GM23248 (cell line): ENCODE measurements around the gene PKN3. TPM values are rescaled to one million over a fixed set of nuclear protein-coding genes. Genes with fewer than 3 reads are reported as not detected.

Experiments used
- DNase-seq: peaks from one replicate; pipeline ENCODE4 v3.0.0-alpha.2; 2015
- H2AFZ ChIP-seq: fragments of 200-600 bp; sonication (generic); 2 replicates; pipeline ENCODE4 v1.6.1; 2016; ENCODE audit warnings: antibody characterized with exemption
- H3F3A ChIP-seq: fragments of 200-600 bp; sonication (generic); 2 replicates; pipeline ENCODE4 v1.6.1; 2016; ENCODE audit warnings: mild to moderate bottlenecking, antibody characterized with exemption, mixed run types; ENCODE audit not compliant: insufficient read depth
- H3K27ac ChIP-seq: fragments of 200-600 bp; sonication (generic); 2 replicates; pipeline ENCODE4 v1.5.1; 2016; ENCODE audit warnings: mild to moderate bottlenecking
- H3K27me3 ChIP-seq: fragments of 200-600 bp; sonication (generic); replicated peaks from 2 replicates; pipeline ENCODE4 v1.6.1; 2016; ENCODE audit warnings: mild to moderate bottlenecking; ENCODE audit not compliant: insufficient read depth
- H3K36me3 ChIP-seq: fragments of 200-600 bp; sonication (generic); 2 replicates; pipeline ENCODE4 v1.6.1; 2016; ENCODE audit warnings: low read depth, mild to moderate bottlenecking
- H3K4me1 ChIP-seq: fragments of 200-600 bp; sonication (generic); 2 replicates; pipeline ENCODE4 v1.6.1; 2016; ENCODE audit warnings: mild to moderate bottlenecking; ENCODE audit not compliant: insufficient read depth
- H3K4me2 ChIP-seq: fragments of 200-600 bp; sonication (generic); one replicate; pipeline ENCODE4 v1.6.1; 2016; ENCODE audit warnings: mild to moderate bottlenecking; ENCODE audit not compliant: unreplicated experiment
- H3K4me3 ChIP-seq: fragments of 200-600 bp; sonication (generic); 2 replicates; pipeline ENCODE4 v1.5.1; 2016; ENCODE audit warnings: mild to moderate bottlenecking
- H3K79me2 ChIP-seq: fragments of 200-600 bp; sonication (generic); 2 replicates; pipeline ENCODE4 v1.6.1; 2016; ENCODE audit warnings: mild to moderate bottlenecking; ENCODE audit not compliant: insufficient read depth
- H3K9ac ChIP-seq: fragments of 200-600 bp; sonication (generic); 2 replicates; pipeline ENCODE4 v1.6.1; 2016; ENCODE audit warnings: mild to moderate bottlenecking
- H3K9me2 ChIP-seq: fragments of 200-600 bp; sonication (generic); 2 replicates; pipeline ENCODE4 v1.6.1; 2016; ENCODE audit warnings: mixed run types, mild to moderate bottlenecking, moderate library complexity; ENCODE audit not compliant: insufficient read depth
- H3K9me3 ChIP-seq: fragments of 200-600 bp; sonication (generic); one replicate; pipeline ENCODE4 v1.6.1; 2017; ENCODE audit warnings: low read depth
- H4K20me1 ChIP-seq: fragments of 200-600 bp; sonication (generic); 2 replicates; pipeline ENCODE4 v1.6.0; 2016; ENCODE audit not compliant: insufficient read depth
- EZH2 ChIP-seq: fragments of 200-600 bp; sonication (generic); IDR thresholded peaks from 2 replicates; pipeline ENCODE4 v1.6.1; 2018; ENCODE audit warnings: antibody characterized with exemption, mild to moderate bottlenecking; ENCODE audit not compliant: insufficient read depth, poor library complexity, severe bottlenecking
- EZH2phosphoT487 ChIP-seq: fragments of 200-600 bp; sonication (generic); IDR thresholded peaks from 2 replicates; pipeline ENCODE4 v1.6.1; 2018; ENCODE audit warnings: antibody characterized with exemption, moderate library complexity, mild to moderate bottlenecking, low read depth; ENCODE audit not compliant: insufficient read depth
- WGBS, 2 experiments: methylation state at CpG; one replicate each; pipeline ENCODE4 v1.1.6; 2015 to 2017; ENCODE audit warnings: low lambda C conversion rate in 2 of 2, low coverage in 1 of 2; ENCODE audit errors: missing lambda C conversion rate in 2 of 2; 5-methylcytosine and 5-hydroxymethylcytosine counted together
- in situ Hi-C: fragments of 300-500 bp; cut with MboI; formaldehyde crosslinking; loops from 2 replicates; pipeline ENCODE4 v1.15.0; 2020
- polyA plus RNA-seq: library from polyadenylated mRNA; unstranded; fragments of >200 nt; fragmentation: Nextera tagmentation; extraction: Ambion mirVana; gene quantifications from 2 replicates; pipeline ENCODE4 v1.2.1, GENCODE V29; 2016
- total RNA-seq: library from RNA; depleted of rRNA; stranded (reverse); fragments of >200 nt; shearing (Covaris generic); gene quantifications from 2 replicates; pipeline ENCODE4 v1.2.3, GENCODE V29; 2014

The PKN3 gene
- total and polyA plus RNA-seq, 2 experiments from 2014 or later, result 0.95 to 2.1 TPM

DNA sequence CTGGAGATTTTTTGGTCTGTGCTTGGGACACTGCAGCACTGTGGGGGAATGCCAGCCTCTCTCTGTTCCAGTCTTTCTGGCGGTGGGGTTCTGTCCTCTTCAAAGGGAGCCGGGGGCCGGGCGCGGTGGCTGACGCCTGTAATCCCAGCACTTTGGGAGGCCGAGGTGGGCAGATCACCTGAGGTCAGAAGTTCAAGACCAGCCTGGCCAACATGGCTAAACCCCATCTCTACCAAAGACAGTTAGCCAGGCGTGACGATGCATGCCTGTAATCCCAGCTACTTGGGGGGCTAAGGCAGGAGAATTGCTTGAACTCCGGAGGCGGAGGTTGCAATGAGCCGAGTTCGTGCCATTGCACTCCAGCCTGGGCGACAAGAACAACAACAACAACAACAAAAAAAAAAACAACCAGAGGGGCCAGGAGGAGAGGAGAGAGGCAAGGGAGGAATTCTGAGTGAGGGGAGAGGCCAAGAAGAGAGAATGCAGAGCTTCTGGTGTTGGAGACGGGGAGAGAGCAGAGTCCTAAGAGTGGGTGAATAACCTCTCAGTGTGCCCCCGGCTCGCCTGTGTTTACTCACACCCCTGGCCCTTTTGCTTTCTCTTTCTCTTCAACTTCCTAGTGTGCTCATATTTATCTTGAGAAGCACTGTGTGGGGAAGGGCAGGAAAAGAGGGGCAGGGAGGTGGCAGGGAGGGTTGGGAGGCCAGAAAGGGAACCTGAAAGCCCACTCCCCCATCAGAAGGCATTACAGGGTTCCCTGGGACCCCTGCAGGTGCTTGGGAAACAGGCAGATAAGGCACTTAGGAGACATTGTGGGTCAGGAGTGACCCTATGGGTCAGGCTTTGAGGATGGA, 16.4 kb upstream of the PKN3 start:
- Histone ChIP-seq H2AFZ (no peak overlapping the region; the same call in 1 of the 2 replicates), H3K4me2 (no peak overlapping the region), H3K36me3 (peaks cover under 1% of the 10 kb centered on the region; the same call in 1 of the 2 replicates), H3K4me1 (peaks cover 16% of the 10 kb centered on the region), H3K27ac (no peak overlapping the region), H3K9ac (no peak overlapping the region), H3K9me3 (no peaks in the 10 kb centered on the region), H3F3A (peaks cover 10% of the 10 kb centered on the region), H3K4me3 (no peak overlapping the region), H3K27me3 (no peaks in the 10 kb centered on the region), H4K20me1 (peaks cover 4% of the 10 kb centered on the region), H3K79me2 (peaks cover 40% of the 10 kb centered on the region), H3K9me2 (no peaks in the 10 kb centered on the region)
- in situ Hi-C loops, result no loop called here
- 85 to 87% methylated on average over 17 of the region's 17 CpGs for WGBS, 2 experiments
- DNase-seq, result no peak
- TF ChIP-seq EZH2 (no peak), EZH2phosphoT487 (no peak)

DNA sequence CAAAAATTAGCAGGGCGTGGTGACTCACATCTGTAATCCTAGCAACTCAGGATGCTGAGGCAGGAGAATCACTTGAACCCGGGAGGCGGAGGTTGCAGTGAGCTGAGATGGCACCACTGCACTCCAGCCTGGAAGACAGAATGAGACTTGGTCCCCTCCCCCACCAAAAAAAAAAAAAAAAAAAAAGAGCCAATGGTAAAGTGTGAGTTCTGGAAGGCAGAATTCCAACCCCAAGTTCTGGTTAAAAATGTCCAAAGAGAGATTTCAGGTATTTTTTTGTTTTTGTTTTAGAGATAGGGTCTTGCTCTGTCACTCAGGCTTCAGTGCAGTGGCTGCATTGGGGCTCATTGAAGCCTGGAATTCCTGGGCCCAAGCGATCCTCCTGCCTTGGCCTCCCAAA, 14.8 kb upstream of the PKN3 start:
- no peaks in the 10 kb centered on the region for H3K9me2 ChIP-seq
- DNase-seq, result no peak
- no peak overlapping the region for H3K4me2 ChIP-seq
- TF ChIP-seq EZH2 (no peak), EZH2phosphoT487 (no peak)
- no peak overlapping the region for H2AFZ ChIP-seq
- peaks cover 15% of the 10 kb centered on the region for H3K36me3 ChIP-seq
- H3K4me1 ChIP-seq, result peaks cover 25% of the 10 kb centered on the region
- no peaks in the 10 kb centered on the region for H3K27me3 ChIP-seq
- no peak overlapping the region for H3K4me3 ChIP-seq
- peaks cover 56% of the 10 kb centered on the region for H3K79me2 ChIP-seq
- peaks cover 16% of the 10 kb centered on the region for H4K20me1 ChIP-seq
- in situ Hi-C loops, result no loop called here
- 91 to 96% methylated on average over 4 of the region's 4 CpGs for WGBS, 2 experiments
- H3K27ac ChIP-seq, result no peak overlapping the region
- no peak overlapping the region for H3K9ac ChIP-seq
- no peaks in the 10 kb centered on the region for H3K9me3 ChIP-seq
- peaks cover 7% of the 10 kb centered on the region for H3F3A ChIP-seq

DNA sequence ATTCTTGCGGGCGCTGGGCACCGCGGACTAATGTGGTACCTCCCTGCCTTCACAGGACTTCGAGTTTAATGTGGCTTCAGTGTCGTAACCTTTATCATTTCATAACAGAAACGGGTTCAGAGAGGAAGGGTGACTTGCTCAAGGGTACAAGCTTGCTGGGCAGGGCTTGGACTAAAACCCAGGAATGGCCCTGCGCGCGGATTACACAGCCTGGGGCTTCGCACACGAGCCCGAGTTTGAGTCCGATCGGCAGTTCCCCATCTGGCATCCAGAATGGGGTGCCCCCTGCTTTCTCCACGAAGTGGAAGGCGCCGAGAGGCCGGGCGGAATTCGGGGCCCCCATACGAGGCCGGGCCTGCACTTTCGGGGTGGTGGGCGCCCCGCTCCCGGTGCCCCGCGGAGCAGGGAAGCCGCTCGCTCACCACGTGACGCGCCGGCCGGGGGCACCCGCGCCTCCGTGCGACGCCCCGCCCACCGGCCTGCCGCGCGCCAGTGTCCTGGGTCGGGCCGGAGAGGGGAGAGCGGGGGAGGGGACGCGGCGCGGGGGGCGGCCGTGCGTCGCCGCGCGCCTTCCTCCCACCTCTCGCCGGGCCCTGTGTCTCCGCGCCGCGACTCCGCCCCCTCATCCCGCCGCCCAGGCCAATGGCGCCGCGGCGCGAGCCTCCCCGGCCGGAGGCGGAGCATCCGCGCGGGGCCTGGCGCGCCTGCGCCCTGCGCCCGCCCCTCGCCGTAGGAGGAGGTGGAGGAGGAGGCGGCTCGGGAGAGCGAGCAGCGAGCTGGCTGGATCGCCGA, 13.6 kb upstream of the PKN3 start, which contains the start of gene SET:
TSS of gene SET (plus strand) at position 722 of the 792 bp plus-strand sequence. CDS start 361 bp downstream, outside the sequence.
- Histone ChIP-seq H3K4me3 (peak within 1 kb of the TSS; percentile 94), H3K9me2 (no peaks in the 10 kb centered on the region), H3K27me3 (no peaks in the 10 kb centered on the region), H3K36me3 (peaks cover 28% of the 10 kb centered on the region), H3K9me3 (no peaks in the 10 kb centered on the region), H3K27ac (peak within 1 kb of the TSS; percentile 83), H3F3A (peaks cover 19% of the 10 kb centered on the region), H3K4me1 (peaks cover 21% of the 10 kb centered on the region), H4K20me1 (peaks cover 16% of the 10 kb centered on the region), H3K79me2 (peaks cover 68% of the 10 kb centered on the region), H3K9ac (peak within 1 kb of the TSS; percentile 87), H3K4me2 (peak within 1 kb of the TSS; percentile 96), H2AFZ (peak within 1 kb of the TSS; percentile 93)
- peak; percentile 97 for DNase-seq
- 13 to 15% methylated on average over 28 to 35 of the region's 93 CpGs for WGBS, 2 experiments
- in situ Hi-C loops, result no loop called here
- no peak for TF ChIP-seq EZH2
- TF ChIP-seq EZH2phosphoT487, result no peak

DNA sequence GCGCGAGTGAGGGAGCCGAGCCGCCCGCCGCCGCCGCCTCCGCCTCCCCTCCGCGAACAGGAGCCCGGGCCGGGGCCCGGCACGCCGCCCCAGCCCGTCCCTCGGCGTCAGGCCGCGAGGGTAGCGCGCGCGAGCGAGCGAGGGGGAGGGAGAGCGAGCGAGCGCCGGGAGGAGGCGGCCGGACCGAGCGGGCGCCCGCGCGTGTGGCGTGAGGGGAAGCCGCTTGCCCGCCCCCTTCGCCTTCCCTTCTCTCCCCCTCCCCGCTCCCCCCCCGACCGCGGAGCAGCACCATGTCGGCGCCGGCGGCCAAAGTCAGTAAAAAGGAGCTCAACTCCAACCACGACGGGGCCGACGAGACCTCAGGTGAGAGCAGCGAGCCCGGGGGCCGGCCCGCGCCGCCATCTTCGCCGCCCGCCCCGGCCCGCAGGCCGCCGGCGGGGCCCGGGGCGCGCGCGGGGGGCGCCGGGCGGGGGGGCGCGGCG, 13.0 kb upstream of the PKN3 start:
- peaks cover 16% of the 10 kb centered on the region for H4K20me1 ChIP-seq
- no peak overlapping the region for H3K4me2 ChIP-seq
- WGBS, 2 experiments, result 1 to 2% methylated on average over 20 to 61 of the region's 80 CpGs
- in situ Hi-C loops, result no loop called here
- H3K36me3 ChIP-seq, result peaks cover 34% of the 10 kb centered on the region
- H3K4me1 ChIP-seq, result peaks cover 21% of the 10 kb centered on the region
- H3K79me2 ChIP-seq, result peaks cover 74% of the 10 kb centered on the region
- H2AFZ ChIP-seq, result peak overlapping the region; percentile 8; the same call in 1 of the 2 replicates
- H3F3A ChIP-seq, result peaks cover 26% of the 10 kb centered on the region
- TF ChIP-seq EZH2, result no peak
- TF ChIP-seq EZH2phosphoT487, result no peak
- no peaks in the 10 kb centered on the region for H3K27me3 ChIP-seq
- H3K9me3 ChIP-seq, result no peaks in the 10 kb centered on the region
- H3K27ac ChIP-seq, result peak overlapping the region; percentile 63
- H3K9ac ChIP-seq, result peak overlapping the region; percentile 87
- peak overlapping the region; percentile 77 for H3K4me3 ChIP-seq
- H3K9me2 ChIP-seq, result no peaks in the 10 kb centered on the region
- no peak for DNase-seq
